ENCODE data around the gene CHST8. TPM values are rescaled to one million over a fixed set of nuclear protein-coding genes. Genes with fewer than 3 reads are reported as not detected.

The CHST8 gene
- total RNA-seq, 1 experiment from 2014 or later = not detected

DNA sequence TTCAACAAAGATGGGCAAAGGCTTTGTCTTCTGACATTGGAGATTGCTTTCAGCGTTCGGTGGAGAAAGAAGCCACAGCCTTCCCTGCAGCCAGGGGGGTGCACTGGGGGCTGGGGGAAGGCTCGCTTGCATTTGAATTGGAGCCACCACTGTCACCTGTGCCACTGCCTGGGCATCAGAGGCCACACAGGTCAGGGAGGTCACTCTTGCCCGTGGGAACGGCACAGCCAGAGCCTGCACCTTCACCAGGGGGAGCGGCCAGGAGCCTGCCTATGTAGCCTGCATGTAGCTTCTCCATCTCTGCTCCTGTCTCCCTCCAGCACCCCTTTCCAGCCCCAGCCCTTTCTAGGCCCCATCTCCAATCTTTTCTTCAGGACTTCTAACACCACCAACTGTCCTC is 131.2 kb downstream of the CHST8 start:
- CTCF ChIA-PET = no interaction called here
- peaks cover 9% of the 10 kb centered on the region for H3K27me3 Mint-ChIP-seq (ENCODE audit: insufficient read depth, unreplicated experiment)

DNA sequence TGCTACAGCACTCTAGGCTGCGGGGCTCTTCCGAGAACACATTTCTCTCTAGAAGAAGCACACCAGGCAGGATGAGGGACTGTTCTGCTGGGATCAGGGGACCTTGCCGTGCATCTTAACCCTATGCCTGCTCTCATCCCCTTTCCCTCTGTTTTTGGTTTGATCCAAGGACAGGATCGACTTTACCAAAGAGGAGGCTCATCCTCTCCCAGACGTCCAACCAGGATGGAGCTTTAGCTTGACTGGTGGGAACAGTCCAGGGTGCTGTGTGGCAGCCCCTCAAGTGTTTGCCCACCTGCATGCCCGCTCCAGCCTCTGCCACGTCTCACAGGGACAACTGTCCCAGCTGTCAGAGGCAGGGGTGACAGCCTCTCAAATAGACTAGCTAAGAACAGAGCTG is 132.6 kb downstream of the CHST8 start:
- H3K4me3 ChIP-seq (ENCODE audit: low read depth, low read length) = no peak overlapping the region
- CTCF ChIA-PET = interaction anchor here (0.8 kb wide), 1 partner anchor 24 kb away, joined by 3 read pairs; no protein-coding TSS in a partner anchor
- Mint-ChIP-seq H3K27me3 (ENCODE audit: insufficient read depth, unreplicated experiment) (peaks cover 9% of the 10 kb centered on the region), H3K4me1 (ENCODE audit: low read depth, unreplicated experiment) (no peaks in the 10 kb centered on the region), H3K4me3 (ENCODE audit: unreplicated experiment) (no peak overlapping the region), H3K27ac (ENCODE audit: unreplicated experiment) (no peak overlapping the region), H3K36me3 (ENCODE audit: insufficient read depth, unreplicated experiment) (no peaks in the 10 kb centered on the region), H3K9me3 (ENCODE audit: unreplicated experiment) (no peaks in the 10 kb centered on the region)
- intact Hi-C loops (cut with micrococcal nuclease; ENCODE audit: unreplicated experiment) = no loop called here
- no peaks in the 10 kb centered on the region for H3K9me3 ChIP-seq
- H3K36me3 ChIP-seq (ENCODE audit: control insufficient read depth, insufficient read depth, low read length) = no peaks in the 10 kb centered on the region
- POLR2A ChIA-PET = no interaction called here
- BruUV-seq (replicated peaks) = no TSS peak
- no peak for TF ChIP-seq CTCF (IDR thresholded peaks at IDR 0.05; ENCODE audit: insufficient read depth in 1 of 2, low read depth in 1 of 2, low read length in 1 of 2, severe bottlenecking in 1 of 2, unreplicated experiment in 1 of 2)
- no peaks in the 10 kb centered on the region for H3K4me1 ChIP-seq
- H3K27me3 ChIP-seq (replicated peaks; ENCODE audit: control insufficient read depth, insufficient read depth, low read length) = no peaks in the 10 kb centered on the region; the same call in 1 of the 2 replicates
- DNase-seq = no peak

More for the DNA sequence above, 131.2 kb downstream of the CHST8 start:
- no peak for DNase-seq
- no peak overlapping the region for H3K27ac Mint-ChIP-seq (ENCODE audit: unreplicated experiment)
- H3K4me1 ChIP-seq = no peaks in the 10 kb centered on the region
- H3K4me3 Mint-ChIP-seq (ENCODE audit: unreplicated experiment) = no peak overlapping the region
- no peaks in the 10 kb centered on the region for H3K36me3 Mint-ChIP-seq (ENCODE audit: insufficient read depth, unreplicated experiment)
- no peaks in the 10 kb centered on the region for H3K9me3 Mint-ChIP-seq (ENCODE audit: unreplicated experiment)
- intact Hi-C loops (cut with micrococcal nuclease; ENCODE audit: unreplicated experiment) = no loop called here
- no peaks in the 10 kb centered on the region; the same call in 1 of the 2 replicates for H3K27me3 ChIP-seq (replicated peaks; ENCODE audit: control insufficient read depth, insufficient read depth, low read length)
- H3K9me3 ChIP-seq = no peaks in the 10 kb centered on the region
- no peaks in the 10 kb centered on the region for H3K36me3 ChIP-seq (ENCODE audit: control insufficient read depth, insufficient read depth, low read length)
- H3K4me3 ChIP-seq (ENCODE audit: low read depth, low read length) = no peak overlapping the region
- POLR2A ChIA-PET = no interaction called here
- TF ChIP-seq CTCF (IDR thresholded peaks at IDR 0.05; ENCODE audit: insufficient read depth in 1 of 2, low read depth in 1 of 2, low read length in 1 of 2, severe bottlenecking in 1 of 2, unreplicated experiment in 1 of 2) = no peak
- H3K4me1 Mint-ChIP-seq (ENCODE audit: low read depth, unreplicated experiment) = no peaks in the 10 kb centered on the region
- BruUV-seq (replicated peaks) = no TSS peak

GRCh38 chr19:33755099-33756035 is 133.6 kb downstream of the CHST8 start:
- Mint-ChIP-seq H3K4me3 (ENCODE audit: unreplicated experiment) (no peak overlapping the region), H3K4me1 (ENCODE audit: low read depth, unreplicated experiment) (no peaks in the 10 kb centered on the region), H3K9me3 (ENCODE audit: unreplicated experiment) (no peaks in the 10 kb centered on the region), H3K27me3 (ENCODE audit: insufficient read depth, unreplicated experiment) (peaks cover 14% of the 10 kb centered on the region), H3K36me3 (ENCODE audit: insufficient read depth, unreplicated experiment) (no peaks in the 10 kb centered on the region), H3K27ac (ENCODE audit: unreplicated experiment) (no peak overlapping the region)
- CTCF ChIA-PET = no interaction called here
- no peak overlapping the region for H3K4me3 ChIP-seq (ENCODE audit: low read depth, low read length)
- no peaks in the 10 kb centered on the region for H3K9me3 ChIP-seq
- BruUV-seq (replicated peaks) = no TSS peak
- H3K27me3 ChIP-seq (replicated peaks; ENCODE audit: control insufficient read depth, insufficient read depth, low read length) = no peaks in the 10 kb centered on the region; the same call in 1 of the 2 replicates
- H3K4me1 ChIP-seq = no peaks in the 10 kb centered on the region
- intact Hi-C loops (cut with micrococcal nuclease; ENCODE audit: unreplicated experiment) = no loop called here
- H3K36me3 ChIP-seq (ENCODE audit: control insufficient read depth, insufficient read depth, low read length) = no peaks in the 10 kb centered on the region
- TF ChIP-seq CTCF (IDR thresholded peaks at IDR 0.05; ENCODE audit: insufficient read depth in 1 of 2, low read depth in 1 of 2, low read length in 1 of 2, severe bottlenecking in 1 of 2, unreplicated experiment in 1 of 2) = no peak
- DNase-seq = no peak
- POLR2A ChIA-PET = no interaction called here

All from Caco-2 (cell line).